Calu3 (cell line): ENCODE measurements around the gene LUZP1. TPM values are rescaled to one million over a fixed set of nuclear protein-coding genes. Genes with fewer than 3 reads are reported as not detected.
A peak's percentile ranks its signal among the peaks of the same experiment; 100 is the strongest.

Source experiments
- BruUV-seq: library from RNA; stranded (reverse); fragments of 400-500 nt; replicated peaks from 2 replicates; lab custom pipeline; 2021; lab: Mats Ljungman, UMichigan
- CTCF ChIA-PET: fragments of 300-600 bp; sonication (Branson Sonifier 250); formaldehyde crosslinking; loops from one replicate; lab custom pipeline; 2022; ENCODE audit warnings: antibody characterized with exemption; lab: Charles Lee
- DNase-seq: peaks from one replicate; pipeline ENCODE4 v3.0.0; 2022
- H3K27ac Mint-ChIP-seq: one replicate; pipeline ENCODE4 v1.8.0; 2022; ENCODE audit warnings: mixed read lengths; ENCODE audit not compliant: unreplicated experiment
- H3K27me3 Mint-ChIP-seq: one replicate; pipeline ENCODE4 v1.8.0; 2022; ENCODE audit warnings: mixed read lengths; ENCODE audit not compliant: unreplicated experiment
- H3K36me3 Mint-ChIP-seq: one replicate; pipeline ENCODE4 v1.8.0; 2022; ENCODE audit warnings: mild to moderate bottlenecking, moderate library complexity, mixed read lengths; ENCODE audit not compliant: insufficient read depth, unreplicated experiment
- H3K4me1 Mint-ChIP-seq: one replicate; pipeline ENCODE4 v1.8.0; 2022; ENCODE audit warnings: mild to moderate bottlenecking, low read depth, mixed read lengths; ENCODE audit not compliant: unreplicated experiment
- H3K4me3 Mint-ChIP-seq: one replicate; pipeline ENCODE4 v1.8.0; 2022; ENCODE audit warnings: mild to moderate bottlenecking, low read depth, moderate library complexity, mixed read lengths; ENCODE audit not compliant: unreplicated experiment
- H3K9me3 Mint-ChIP-seq: one replicate; pipeline ENCODE4 v1.8.0; 2022; ENCODE audit warnings: low read depth, mixed read lengths; ENCODE audit not compliant: unreplicated experiment
- intact Hi-C: fragments of 100-400 bp; cut with micrococcal nuclease; formaldehyde crosslinking; loops from one replicate; pipeline ENCODE4 v1.10.0; 2022; ENCODE audit not compliant: unreplicated experiment
- total RNA-seq: library from RNA; stranded (reverse); gene quantifications from 2 replicates; pipeline ENCODE4 v1.2.3, GENCODE V29; 2022
- TF ChIP-seq, protein P1 (sequence below): fragments of 200-600 bp; IDR thresholded peaks from one replicate; pipeline ENCODE4 v1.8.0; 2022; ENCODE audit warnings: antibody characterized with exemption; ENCODE audit not compliant: unreplicated experiment

The LUZP1 gene
- total RNA-seq, 1 experiment from 2014 or later: 17.4 TPM

DNA sequence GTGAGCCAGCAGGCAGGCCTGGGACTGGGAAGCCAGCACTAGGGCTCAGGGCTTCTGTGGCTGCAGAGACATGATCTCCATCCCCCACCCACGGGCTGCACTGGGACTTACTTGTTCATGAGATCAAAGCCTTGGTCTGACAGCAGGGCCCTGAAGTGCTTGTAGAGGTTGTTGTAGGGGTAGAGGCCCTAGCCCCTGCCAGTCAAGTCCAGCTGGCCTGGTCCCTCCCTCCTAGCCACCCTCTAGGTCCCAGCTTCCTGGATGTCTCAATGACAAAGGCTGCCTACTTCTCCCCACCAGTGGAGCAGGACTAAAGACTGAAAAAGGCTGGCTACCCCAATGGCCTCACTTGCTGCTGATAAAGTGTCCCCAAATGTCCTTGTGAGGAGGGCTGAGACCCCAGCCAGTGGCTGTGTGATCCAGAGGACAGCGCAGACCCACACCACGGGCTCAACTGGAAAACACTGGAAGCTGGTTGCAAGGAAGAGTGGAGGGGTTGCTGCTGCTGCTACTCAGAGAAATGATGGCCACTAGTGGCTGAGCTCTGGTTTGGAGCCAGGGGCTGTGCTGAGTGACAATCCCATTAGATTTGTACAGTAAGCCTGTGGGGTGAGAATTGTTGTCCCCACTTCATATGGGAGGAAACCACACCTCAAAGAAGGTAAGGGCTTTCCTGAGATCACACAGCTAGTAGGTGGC, 47.2 kb upstream of the LUZP1 start:
- BruUV-seq: no TSS peak

GRCh38 chr1:23215291-23215690, 46.6 kb upstream of the LUZP1 start:
- H3K27me3 Mint-ChIP-seq: peaks cover 31% of the 10 kb centered on the region
- CTCF ChIA-PET: no interaction called here
- no TSS peak for BruUV-seq
- no peak overlapping the region for H3K4me3 Mint-ChIP-seq
- no peak overlapping the region for H3K27ac Mint-ChIP-seq
- H3K36me3 Mint-ChIP-seq: peaks cover 6% of the 10 kb centered on the region
- peaks cover 16% of the 10 kb centered on the region for H3K4me1 Mint-ChIP-seq
- no peaks in the 10 kb centered on the region for H3K9me3 Mint-ChIP-seq
- TF ChIP-seq, protein P1, sequence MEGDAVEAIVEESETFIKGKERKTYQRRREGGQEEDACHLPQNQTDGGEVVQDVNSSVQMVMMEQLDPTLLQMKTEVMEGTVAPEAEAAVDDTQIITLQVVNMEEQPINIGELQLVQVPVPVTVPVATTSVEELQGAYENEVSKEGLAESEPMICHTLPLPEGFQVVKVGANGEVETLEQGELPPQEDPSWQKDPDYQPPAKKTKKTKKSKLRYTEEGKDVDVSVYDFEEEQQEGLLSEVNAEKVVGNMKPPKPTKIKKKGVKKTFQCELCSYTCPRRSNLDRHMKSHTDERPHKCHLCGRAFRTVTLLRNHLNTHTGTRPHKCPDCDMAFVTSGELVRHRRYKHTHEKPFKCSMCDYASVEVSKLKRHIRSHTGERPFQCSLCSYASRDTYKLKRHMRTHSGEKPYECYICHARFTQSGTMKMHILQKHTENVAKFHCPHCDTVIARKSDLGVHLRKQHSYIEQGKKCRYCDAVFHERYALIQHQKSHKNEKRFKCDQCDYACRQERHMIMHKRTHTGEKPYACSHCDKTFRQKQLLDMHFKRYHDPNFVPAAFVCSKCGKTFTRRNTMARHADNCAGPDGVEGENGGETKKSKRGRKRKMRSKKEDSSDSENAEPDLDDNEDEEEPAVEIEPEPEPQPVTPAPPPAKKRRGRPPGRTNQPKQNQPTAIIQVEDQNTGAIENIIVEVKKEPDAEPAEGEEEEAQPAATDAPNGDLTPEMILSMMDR: no peak
- intact Hi-C loops: loop anchor here (10.0 kb wide), 1 partner anchor 320 kb away; the partner anchor contains the start of gene E2F2
- DNase-seq: no peak

More for the DNA sequence above, 47.2 kb upstream of the LUZP1 start:
- peaks cover 6% of the 10 kb centered on the region for H3K36me3 Mint-ChIP-seq
- TF ChIP-seq, protein P1: no peak
- H3K9me3 Mint-ChIP-seq: no peaks in the 10 kb centered on the region
- H3K4me1 Mint-ChIP-seq: peaks cover 16% of the 10 kb centered on the region
- no peak overlapping the region for H3K27ac Mint-ChIP-seq
- CTCF ChIA-PET: interaction anchor here (0.6 kb wide), 1 partner anchor 66 kb away, joined by 3 read pairs; no protein-coding TSS in a partner anchor
- DNase-seq: no peak
- H3K4me3 Mint-ChIP-seq: peak overlapping the region; percentile 21
- H3K27me3 Mint-ChIP-seq: peaks cover 37% of the 10 kb centered on the region
- intact Hi-C loops: loop anchor here (10.0 kb wide), 1 partner anchor 319 kb away; the partner anchor contains the start of gene E2F2

DNA sequence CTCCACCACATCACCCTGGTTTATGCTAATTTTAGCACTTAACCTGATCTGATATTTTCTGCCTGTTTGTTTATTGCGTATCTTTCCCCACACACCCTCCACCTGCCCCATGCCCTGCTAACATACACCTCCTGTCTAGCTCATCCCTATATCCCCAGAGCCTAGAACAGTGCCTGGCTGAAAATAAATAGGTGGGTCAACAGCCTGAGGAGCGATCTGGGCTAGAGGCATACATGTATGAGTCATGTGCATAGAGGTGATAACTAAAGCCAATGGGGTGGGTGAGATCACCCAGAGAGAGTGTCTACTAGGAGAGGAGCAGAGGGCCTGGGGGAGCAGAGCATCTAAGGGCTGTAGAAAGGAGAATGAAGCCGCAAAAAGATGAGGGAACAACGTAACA, 46.0 kb upstream of the LUZP1 start:
- Mint-ChIP-seq H3K9me3 (no peaks in the 10 kb centered on the region), H3K4me1 (peaks cover 16% of the 10 kb centered on the region), H3K27me3 (peaks cover 25% of the 10 kb centered on the region), H3K27ac (no peak overlapping the region), H3K4me3 (no peak overlapping the region), H3K36me3 (peaks cover 6% of the 10 kb centered on the region)
- CTCF ChIA-PET: no interaction called here
- TF ChIP-seq, protein P1: no peak
- BruUV-seq: no TSS peak
- no peak for DNase-seq
- intact Hi-C loops: loop anchor here (10.0 kb wide), 1 partner anchor 320 kb away; the partner anchor contains the start of gene E2F2

- Mint-ChIP-seq H3K4me1 (peaks cover 8% of the 10 kb centered on the region), H3K36me3 (no peaks in the 10 kb centered on the region), H3K27me3 (no peaks in the 10 kb centered on the region), H3K27ac (no peak overlapping the region), H3K9me3 (no peaks in the 10 kb centered on the region), H3K4me3 (no peak overlapping the region)
- no peak for DNase-seq
- no TSS peak for BruUV-seq
- TF ChIP-seq, protein P1: no peak
- CTCF ChIA-PET: interaction anchor here (0.5 kb wide), 1 partner anchor 64 kb away, joined by 3 read pairs; no protein-coding TSS in a partner anchor
- intact Hi-C loops: loop anchor here (10.0 kb wide), 1 partner anchor 323 kb away; the partner anchor contains the start of gene E2F2
Observed at GRCh38 chr1:23211955-23212354, 43.3 kb upstream of the LUZP1 start.
